ENCODE measurements around the gene SCCPDH.

GRCh38 chr1:246698466-246699094, 25.6 kb upstream of the SCCPDH start:
- TF ChIP-seq GATA2 (IDR thresholded peaks at IDR 0.05; ENCODE audit: low read depth, low read length) (no peak), GATA3 (IDR thresholded peaks at IDR 0.05; ENCODE audit: low read depth, low read length) (no peak)
